Endothelial cell of umbilical vein (primary cell): ENCODE data around the gene HIVEP3. TPM values are rescaled to one million over a fixed set of nuclear protein-coding genes. Genes with fewer than 3 reads are reported as not detected.
A peak's percentile ranks its signal among the peaks of the same experiment; 100 is the strongest.

Experiments used
- BruUV-seq: library from RNA; stranded (reverse); fragments of 400-500 nt; replicated peaks from 2 replicates; lab custom pipeline; 2021; lab: Mats Ljungman, UMichigan
- CTCF ChIA-PET: fragments of 300-600, 350-600 bp; sonication (Branson Sonifier 250); formaldehyde crosslinking; loops from one replicate; lab custom pipeline; 2021; ENCODE audit warnings: antibody characterized with exemption, inconsistent platforms; lab: Charles Lee
- POLR2A ChIA-PET: fragments of 300-600, 350-600 bp; sonication (Branson Sonifier 250); formaldehyde crosslinking; loops from one replicate; lab custom pipeline; 2021; ENCODE audit warnings: antibody characterized with exemption, inconsistent platforms; lab: Charles Lee
- DNase-seq: peaks from one replicate; pipeline ENCODE4 v3.0.0-alpha.2; 2011; ENCODE audit warnings: low read depth, low spot score
- FAIRE-seq: peaks from 2 replicates; lab custom pipeline; 2011; peaks lifted over from hg19 to GRCh38; lab: Jason Lieb, UNC
- H2AFZ ChIP-seq: 2 replicates; pipeline ENCODE4 v1.6.0; 2012; ENCODE audit warnings: low read depth, low read length, control low read depth, inconsistent platforms
- H3K27ac ChIP-seq: 2 replicates; pipeline ENCODE4 v1.5.1; 2011; ENCODE audit warnings: low read depth, mild to moderate bottlenecking, control low read depth, low read length, moderate library complexity; ENCODE audit not compliant: insufficient read depth
- H3K27me3 ChIP-seq, 2 experiments: 2 replicates each; pipeline versions ENCODE4 v1.6.0 to v1.6.1; 2011; ENCODE audit warnings: low read length in 2 of 2, mixed read lengths in 1 of 2; ENCODE audit not compliant: control insufficient read depth in 2 of 2, insufficient read depth in 2 of 2
- H3K36me3 ChIP-seq, 2 experiments: 2 replicates in 1 of 2; 3 replicates in 1 of 2; pipeline ENCODE4 v1.5.1; 2011; ENCODE audit warnings: low read length in 2 of 2, mild to moderate bottlenecking in 1 of 2, moderate library complexity in 1 of 2; ENCODE audit not compliant: control insufficient read depth in 2 of 2, insufficient read depth in 2 of 2; ENCODE audit errors: extremely low read depth in 1 of 2
- H3K4me1 ChIP-seq: 3 replicates; pipeline ENCODE4 v1.5.1; 2011; ENCODE audit warnings: mild to moderate bottlenecking, low read length; ENCODE audit not compliant: control insufficient read depth, insufficient read depth; ENCODE audit errors: extremely low read depth
- H3K4me2 ChIP-seq: 2 replicates; pipeline ENCODE4 v1.6.1; 2011; ENCODE audit warnings: low read length, control low read depth, mixed read lengths; ENCODE audit not compliant: insufficient read depth
- H3K4me3 ChIP-seq, 3 experiments: fragments of 200-600 bp in 1 of 3; sonication (generic), shearing (Covaris generic) in 1 of 3; replicated peaks in 1 of 3; 2 replicates each; pipeline ENCODE4 v1.5.1; 2011 to 2016; ENCODE audit warnings: control low read depth in 3 of 3, low read length in 3 of 3, mild to moderate bottlenecking in 2 of 3, inconsistent platforms in 1 of 3, low read depth in 1 of 3, moderate library complexity in 1 of 3; ENCODE audit not compliant: insufficient read depth in 1 of 3
- H3K79me2 ChIP-seq: 2 replicates; pipeline ENCODE4 v1.6.0; 2012; ENCODE audit warnings: low read length, inconsistent platforms; ENCODE audit not compliant: control insufficient read depth, insufficient read depth
- H3K9ac ChIP-seq: replicated peaks from 2 replicates; pipeline ENCODE3; 2011; ENCODE audit warnings: low read length, control low read depth; ENCODE audit not compliant: insufficient read depth; ENCODE audit errors: extremely low read depth
- H3K9me1 ChIP-seq: replicated peaks from 3 replicates; pipeline ENCODE4 v1.6.0; 2011; ENCODE audit warnings: mild to moderate bottlenecking, low read length; ENCODE audit not compliant: control insufficient read depth, insufficient read depth; ENCODE audit errors: extremely low read depth
- H3K9me3 ChIP-seq: replicated peaks from 2 replicates; pipeline ENCODE4 v1.5.1; 2012; ENCODE audit warnings: low read length, inconsistent platforms; ENCODE audit not compliant: control insufficient read depth, insufficient read depth
- H4K20me1 ChIP-seq: replicated peaks from 2 replicates; pipeline ENCODE3; 2011; ENCODE audit warnings: mild to moderate bottlenecking, low read length; ENCODE audit not compliant: control insufficient read depth, insufficient read depth; ENCODE audit errors: extremely low read depth
- EZH2 ChIP-seq: IDR thresholded peaks from 2 replicates; pipeline ENCODE4 v1.6.1; 2012; ENCODE audit warnings: borderline replicate concordance, low read depth, mild to moderate bottlenecking, moderate library complexity, low read length, inconsistent platforms; ENCODE audit not compliant: severe bottlenecking
- FOS ChIP-seq: IDR thresholded peaks from 2 replicates; pipeline ENCODE4 v1.6.1; 2011; ENCODE audit warnings: mild to moderate bottlenecking, low read length, moderate library complexity, borderline replicate concordance; ENCODE audit not compliant: insufficient read depth
- GATA2 ChIP-seq: IDR thresholded peaks from 2 replicates; pipeline ENCODE4 v1.7.0; 2011; ENCODE audit warnings: low read depth, mild to moderate bottlenecking, moderate library complexity, mixed read lengths, low read length; ENCODE audit not compliant: insufficient read length, insufficient read depth
- JUN ChIP-seq: IDR thresholded peaks from 2 replicates; pipeline ENCODE4 v1.6.1; 2011; ENCODE audit warnings: borderline replicate concordance, low read depth; ENCODE audit not compliant: insufficient read length, insufficient read depth
- MYC ChIP-seq: IDR thresholded peaks from one replicate; pipeline ENCODE4 v1.6.1; 2011; ENCODE audit warnings: mild to moderate bottlenecking, low read depth, low read length
- POLR2A ChIP-seq: IDR thresholded peaks from 2 replicates; pipeline ENCODE4 v1.6.1; 2012; ENCODE audit warnings: low read depth, mild to moderate bottlenecking, control low read depth, low read length
- POLR2AphosphoS5 ChIP-seq: IDR thresholded peaks from 2 replicates; pipeline ENCODE4 v1.6.1; 2012; ENCODE audit warnings: low read depth, mild to moderate bottlenecking, control low read depth, low read length, moderate library complexity; ENCODE audit not compliant: insufficient read depth
- dilution Hi-C: fragments of 300-500 bp; cut with MboI; formaldehyde crosslinking; loops from one replicate; pipeline ENCODE4 v1.15.0; 2019; ENCODE audit warnings: low sequenced_read_pairs; ENCODE audit not compliant: extremely low pct_ligation_motif_present
- intact Hi-C: fragments of 100-400 bp; cut with micrococcal nuclease; formaldehyde crosslinking; loops from one replicate; pipeline ENCODE4 v1.10.0; 2022
- polyA plus RNA-seq, 4 experiments: library from polyadenylated mRNA; depleted of rRNA in 3 of 4; stranded (reverse) in 3 of 4; unstranded in 1 of 4; fragments of >200 nt; gene quantifications; 2 replicates each; pipeline versions ENCODE4 v1.2.1 to v1.2.3, GENCODE V29; 2011 to 2012; ENCODE audit warnings: missing spikeins in 1 of 4
- total RNA-seq: library from RNA; stranded (reverse); gene quantifications from 2 replicates; pipeline ENCODE4 v1.2.3, GENCODE V29; 2021
- TF ChIP-seq, protein P1 (sequence below): IDR thresholded peaks from 2 replicates; pipeline ENCODE4 v1.6.1; 2011; ENCODE audit not compliant: insufficient read depth, insufficient read length
- TF ChIP-seq, protein P2 (sequence below), 2 donors: IDR thresholded peaks; 1 replicate in 1 of 2; 2 replicates in 1 of 2; pipeline ENCODE4 v1.5.1; 2011; ENCODE audit warnings: low read length in 2 of 2, mild to moderate bottlenecking in 2 of 2, moderate library complexity in 2 of 2, control low read depth in 1 of 2, inconsistent platforms in 1 of 2, low read depth in 1 of 2; ENCODE audit not compliant: insufficient read depth in 1 of 2; ENCODE audit errors: extremely low read depth in 1 of 2

HIVEP3 gene
- total and polyA plus RNA-seq, 2 donors (not counting 3 experiments of a cell fraction or from before 2014, with no cell fraction given) = 3.4 to 4.0 TPM

- BruUV-seq = no TSS peak
- CTCF ChIA-PET = interaction anchor here (0.7 to 1.8 kb wide), 3 partner anchors 66 to 146 kb away, joined by 3 to 8 read pairs (median 4); no protein-coding TSS in a partner anchor
- TF ChIP-seq, protein P1, sequence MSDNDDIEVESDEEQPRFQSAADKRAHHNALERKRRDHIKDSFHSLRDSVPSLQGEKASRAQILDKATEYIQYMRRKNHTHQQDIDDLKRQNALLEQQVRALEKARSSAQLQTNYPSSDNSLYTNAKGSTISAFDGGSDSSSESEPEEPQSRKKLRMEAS = no peak
- TF ChIP-seq GATA2 = peak; percentile 44
- peak; percentile 45 for TF ChIP-seq FOS
- no peaks in the 10 kb centered on the region for H3K9me1 ChIP-seq
- intact Hi-C loops (no loop called here), dilution Hi-C loops (no loop called here)
- no peak overlapping the region for H3K4me3 ChIP-seq
- no peak for DNase-seq
- peak; percentile 64 for FAIRE-seq
- no peaks in the 10 kb centered on the region for H3K36me3 ChIP-seq
- no peak overlapping the region for H3K9ac ChIP-seq
- no peak overlapping the region for H2AFZ ChIP-seq
- H3K79me2 ChIP-seq = no peaks in the 10 kb centered on the region
- POLR2A ChIA-PET = no interaction called here
- H3K27ac ChIP-seq = no peak overlapping the region
- H3K4me1 ChIP-seq = peaks cover 35% of the 10 kb centered on the region
- H4K20me1 ChIP-seq = no peaks in the 10 kb centered on the region
- H3K4me2 ChIP-seq = no peak overlapping the region
- H3K9me3 ChIP-seq = no peaks in the 10 kb centered on the region
- H3K27me3 ChIP-seq = no peaks in the 10 kb centered on the region
Measured at GRCh38 chr1:41957568-41957967, 38.8 kb upstream of the HIVEP3 start.

GRCh38 chr1:41955461-41956159 lies 36.9 kb upstream of the HIVEP3 start:
- H3K4me1 ChIP-seq = peaks cover 35% of the 10 kb centered on the region
- intact Hi-C loops = loop anchor here (1.0 kb wide), 3 partner anchors 37 to 115 kb away; partner anchors contain the start of gene HIVEP3
- ChIA-PET CTCF (interaction anchor here (1.3 kb wide), 2 partner anchors 65 to 381 kb away, joined by 3 read pairs; no protein-coding TSS in a partner anchor), POLR2A (no interaction called here)
- BruUV-seq = TSS peak; percentile 90
- peak overlapping the region; percentile 91 for H3K4me2 ChIP-seq
- H3K27me3 ChIP-seq = no peaks in the 10 kb centered on the region
- no peaks in the 10 kb centered on the region for H4K20me1 ChIP-seq
- no peak for TF ChIP-seq MYC
- peak; percentile 60 for TF ChIP-seq POLR2AphosphoS5
- no peak for TF ChIP-seq POLR2A
- peak; percentile 81 for TF ChIP-seq FOS
- no peak for TF ChIP-seq EZH2
- TF ChIP-seq GATA2 = peak; percentile 27
- peak; percentile 69 for TF ChIP-seq JUN
- TF ChIP-seq, protein P2, sequence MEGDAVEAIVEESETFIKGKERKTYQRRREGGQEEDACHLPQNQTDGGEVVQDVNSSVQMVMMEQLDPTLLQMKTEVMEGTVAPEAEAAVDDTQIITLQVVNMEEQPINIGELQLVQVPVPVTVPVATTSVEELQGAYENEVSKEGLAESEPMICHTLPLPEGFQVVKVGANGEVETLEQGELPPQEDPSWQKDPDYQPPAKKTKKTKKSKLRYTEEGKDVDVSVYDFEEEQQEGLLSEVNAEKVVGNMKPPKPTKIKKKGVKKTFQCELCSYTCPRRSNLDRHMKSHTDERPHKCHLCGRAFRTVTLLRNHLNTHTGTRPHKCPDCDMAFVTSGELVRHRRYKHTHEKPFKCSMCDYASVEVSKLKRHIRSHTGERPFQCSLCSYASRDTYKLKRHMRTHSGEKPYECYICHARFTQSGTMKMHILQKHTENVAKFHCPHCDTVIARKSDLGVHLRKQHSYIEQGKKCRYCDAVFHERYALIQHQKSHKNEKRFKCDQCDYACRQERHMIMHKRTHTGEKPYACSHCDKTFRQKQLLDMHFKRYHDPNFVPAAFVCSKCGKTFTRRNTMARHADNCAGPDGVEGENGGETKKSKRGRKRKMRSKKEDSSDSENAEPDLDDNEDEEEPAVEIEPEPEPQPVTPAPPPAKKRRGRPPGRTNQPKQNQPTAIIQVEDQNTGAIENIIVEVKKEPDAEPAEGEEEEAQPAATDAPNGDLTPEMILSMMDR (IDR thresholded peaks at IDR 0.05; ENCODE audit: extremely low read depth in 1 of 2, insufficient read depth in 1 of 2, low read depth in 1 of 2, low read length in 2 of 2) = no peak
- TF ChIP-seq, protein P1 = no peak
- H2AFZ ChIP-seq = peak overlapping the region; percentile 60
- dilution Hi-C loops = no loop called here
- H3K4me3 ChIP-seq = peak overlapping the region in 1 of 3 experiments; percentile 13
- H3K27ac ChIP-seq = peak overlapping the region; percentile 94
- FAIRE-seq = peak; percentile 88
- peak overlapping the region; percentile 68 for H3K9ac ChIP-seq
- H3K79me2 ChIP-seq = no peaks in the 10 kb centered on the region
- peak; percentile 84 for DNase-seq
- no peaks in the 10 kb centered on the region for H3K9me1 ChIP-seq
- H3K9me3 ChIP-seq = no peaks in the 10 kb centered on the region
- H3K36me3 ChIP-seq = no peaks in the 10 kb centered on the region
